ENCODE results near the gene HOXB9.
A peak's percentile ranks its signal among the peaks of the same experiment; 100 is the strongest.

HOXB9 gene

GRCh38 chr17:48587276-48588073 lies 38.7 kb downstream of the HOXB9 start:
- FAIRE-seq, result no peak
- DNase-seq (ENCODE audit: low spot score), result no peak

- FAIRE-seq (no peak), DNase-seq (ENCODE audit: low spot score) (no peak)
Measured at GRCh38 chr17:48586355-48587258, 39.6 kb downstream of the HOXB9 start.

- FAIRE-seq (no peak), DNase-seq (ENCODE audit: low spot score) (no peak)
Measured at GRCh38 chr17:48584223-48584741, 41.9 kb downstream of the HOXB9 start.

- FAIRE-seq, result no peak
Measured at GRCh38 chr17:48583708-48584222, 42.4 kb downstream of the HOXB9 start.

GRCh38 chr17:48582750-48583069 lies 43.4 kb downstream of the HOXB9 start:
- DNase-seq (ENCODE audit: low spot score) (no peak), FAIRE-seq (no peak)

More at GRCh38 chr17:48583708-48584222, 42.4 kb downstream of the HOXB9 start:
- no peak for DNase-seq (ENCODE audit: low spot score)

- DNase-seq (ENCODE audit: low spot score) (no peak), FAIRE-seq (peak; percentile 32)
Measured at GRCh38 chr17:48579760-48580554, 46.2 kb downstream of the HOXB9 start.

- FAIRE-seq, result no peak
- no peak for DNase-seq (ENCODE audit: low spot score)
Measured at GRCh38 chr17:48579471-48579759, 46.7 kb downstream of the HOXB9 start.

GRCh38 chr17:48578616-48579470 lies 47.3 kb downstream of the HOXB9 start:
- DNase-seq (ENCODE audit: low spot score), result no peak
- FAIRE-seq, result no peak

- DNase-seq (ENCODE audit: low spot score) (peak; percentile 65), FAIRE-seq (peak; percentile 29)
Measured at GRCh38 chr17:48577946-48578615, 48.1 kb downstream of the HOXB9 start, which contains the start of gene HOXB4. Gene HOXB4 (minus strand): TSS chr17:48578350. CDS start chr17:48578319, 31 bp downstream.

- FAIRE-seq (no peak), DNase-seq (ENCODE audit: low spot score) (no peak)
Measured at GRCh38 chr17:48577330-48577945, 48.7 kb downstream of the HOXB9 start.

GRCh38 chr17:48576479-48577309 lies 49.5 kb downstream of the HOXB9 start:
- FAIRE-seq (no peak), DNase-seq (ENCODE audit: low spot score) (no peak)

- no peak for DNase-seq (ENCODE audit: low spot score)
- FAIRE-seq, result no peak
Measured at GRCh38 chr17:48575673-48576478, 50.3 kb downstream of the HOXB9 start.

GRCh38 chr17:48575066-48575582 lies 51.0 kb downstream of the HOXB9 start:
- no peak for FAIRE-seq

GRCh38 chr17:48574505-48575065 lies 51.6 kb downstream of the HOXB9 start:
- no peak for DNase-seq (ENCODE audit: low spot score)
- no peak for FAIRE-seq

More at GRCh38 chr17:48575066-48575582, 51.0 kb downstream of the HOXB9 start:
- DNase-seq (ENCODE audit: low spot score), result no peak

GRCh38 chr17:48571826-48572417 lies 54.2 kb downstream of the HOXB9 start:
- FAIRE-seq, result no peak
- no peak for DNase-seq (ENCODE audit: low spot score)
